GM18517 (cell line): ENCODE data around the gene PAK5.

Experiments
- ATAC-seq: cut with Tn5 transposase; IDR thresholded peaks from one replicate; pipeline ENCODE4 v1.9.1; 2021; ENCODE audit warnings: mild to moderate bottlenecking, moderate library complexity; ENCODE audit not compliant: unreplicated experiment

PAK5 gene

GRCh38 chr20:9503526-9504245 lies 335.2 kb downstream of the PAK5 start:
- ATAC-seq, result no peak

GRCh38 chr20:9501473-9501872 lies 337.4 kb downstream of the PAK5 start:
- ATAC-seq, result no peak

- ATAC-seq, result no peak
These were observed 338.8 kb downstream of the PAK5 start for GRCh38 chr20:9500121-9500520.

- ATAC-seq, result no peak
These were observed 339.6 kb downstream of the PAK5 start for GRCh38 chr20:9499126-9499899.

DNA sequence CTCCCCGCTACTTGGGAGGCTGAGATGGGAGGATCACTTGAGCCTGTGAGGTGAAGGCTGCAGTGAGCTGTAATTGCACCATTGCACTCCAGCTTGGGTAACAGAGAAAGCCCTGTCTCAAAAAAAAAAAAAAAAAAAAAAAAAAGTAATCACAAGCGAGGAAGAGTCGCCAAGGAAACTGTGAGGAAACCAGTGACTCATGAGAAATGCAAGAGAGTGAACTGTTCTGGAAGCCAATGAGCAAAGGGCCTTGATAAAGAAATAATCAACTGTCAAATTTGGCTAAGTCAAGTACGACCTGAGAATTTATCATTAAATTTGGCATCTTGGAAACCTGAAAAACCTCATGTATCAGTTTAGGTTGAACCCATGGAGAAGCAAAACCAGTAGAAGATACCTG lies 340.6 kb downstream of the PAK5 start:
- no peak for ATAC-seq

- ATAC-seq, result no peak
These were observed 342.7 kb downstream of the PAK5 start for GRCh38 chr20:9496155-9496554.

DNA sequence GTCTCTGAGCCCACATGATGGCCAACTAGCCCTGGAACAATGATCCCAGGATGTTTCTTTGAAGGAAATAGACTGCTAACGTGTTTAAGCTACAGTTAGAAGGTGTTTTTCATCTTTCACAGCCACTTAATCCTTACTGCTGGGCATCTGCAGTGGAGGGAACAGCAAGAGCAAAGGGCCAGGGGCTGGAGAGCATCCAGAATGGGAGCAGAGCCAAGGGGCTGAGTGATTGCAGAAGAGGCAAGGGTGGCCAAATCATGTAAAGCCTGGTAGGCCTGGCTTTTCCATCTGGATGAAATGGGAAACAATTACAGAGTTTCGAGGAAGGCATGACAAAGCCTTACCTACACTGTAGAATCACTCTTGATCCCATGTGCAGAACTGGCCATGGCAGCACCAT lies 343.2 kb downstream of the PAK5 start:
- no peak for ATAC-seq

- no peak for ATAC-seq
These were observed 345.1 kb downstream of the PAK5 start for GRCh38 chr20:9493803-9494202.

DNA sequence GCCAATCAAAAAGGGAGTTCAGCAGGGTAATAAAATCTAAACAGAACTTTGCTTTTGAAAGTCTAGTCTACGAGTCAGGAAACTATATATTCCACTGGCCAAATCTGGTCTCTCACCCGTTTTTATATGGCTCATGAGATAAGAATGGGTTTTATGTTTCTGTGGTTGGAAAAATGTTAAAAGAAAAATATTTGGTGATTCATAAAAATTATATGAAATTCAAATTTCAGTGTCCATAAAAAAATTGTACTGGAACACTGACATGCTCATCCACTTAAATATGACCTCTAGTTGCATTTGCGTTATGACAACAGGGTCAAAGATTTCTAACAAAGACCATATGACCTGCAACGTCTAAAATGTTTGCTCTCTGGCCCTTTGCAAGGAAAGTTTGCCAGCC lies 346.8 kb downstream of the PAK5 start:
- no peak for ATAC-seq

DNA sequence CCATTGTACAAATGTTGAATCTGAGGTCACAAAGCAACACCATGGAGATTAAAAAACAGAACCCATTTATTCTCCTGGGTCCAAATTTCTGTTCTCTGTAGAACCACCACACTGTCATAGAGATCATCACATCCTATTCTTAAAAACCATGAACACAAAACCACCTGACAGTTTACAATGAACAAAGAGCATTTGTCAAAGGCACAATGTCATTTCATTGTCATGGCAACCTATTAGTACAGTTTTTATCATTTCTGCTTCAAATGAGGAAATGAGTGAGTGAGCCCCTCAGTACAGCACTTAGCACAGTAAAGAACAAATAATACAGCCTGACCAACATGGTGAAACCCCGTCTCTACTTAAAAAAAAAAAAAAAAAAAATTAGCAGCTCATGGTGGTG lies 347.6 kb downstream of the PAK5 start:
- ATAC-seq, result no peak

GRCh38 chr20:9490631-9491030 lies 348.2 kb downstream of the PAK5 start:
- no peak for ATAC-seq

DNA sequence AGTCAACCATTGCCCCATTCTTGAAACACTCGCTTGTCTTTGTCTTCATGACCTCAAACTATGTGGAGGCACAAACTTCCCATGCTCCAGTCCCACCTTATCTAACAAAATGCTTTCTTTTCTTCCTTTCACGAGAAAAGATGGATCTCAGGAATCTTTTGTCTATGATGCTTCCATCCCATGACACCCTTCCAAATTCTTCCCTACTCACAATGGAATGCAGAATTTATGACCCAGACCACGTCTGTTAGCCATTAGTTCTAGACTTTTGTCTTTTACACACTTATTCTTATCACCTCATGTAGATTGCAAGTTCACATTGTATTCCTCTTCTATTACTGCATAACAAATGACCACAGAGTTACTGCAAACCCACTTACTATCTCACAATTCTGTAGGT lies 348.7 kb downstream of the PAK5 start:
- ATAC-seq, result no peak

DNA sequence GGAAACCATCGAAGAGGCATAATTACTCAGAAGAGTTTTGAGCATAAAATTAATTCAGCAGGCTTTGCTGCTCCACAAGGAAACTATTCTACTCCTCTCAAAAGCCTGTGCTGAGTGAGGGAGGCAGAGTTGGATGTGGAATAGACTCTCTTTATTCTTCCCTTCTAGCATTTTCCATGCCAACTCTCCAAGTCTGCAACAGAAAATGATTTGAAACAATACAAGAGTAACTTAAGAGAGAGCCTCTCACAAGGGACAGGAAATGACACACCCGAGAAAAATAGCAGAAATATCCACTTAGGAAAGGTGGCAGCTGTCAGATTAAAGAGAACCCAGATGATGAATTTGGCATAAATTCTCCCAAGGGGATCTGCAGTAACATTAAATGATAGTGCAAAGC lies 350.8 kb downstream of the PAK5 start:
- ATAC-seq, result no peak
